HEK293 (cell line): ENCODE data around the gene AGAP1.

Experiments
- CTCF ChIA-PET: fragments of 350-600 bp; formaldehyde crosslinking; extraction: SDS; loops from one replicate; lab custom pipeline; 2021; ENCODE audit warnings: antibody characterized with exemption; lab: Yijun Ruan, JAX
- POLR2A ChIA-PET: fragments of 300-600 bp; formaldehyde crosslinking; extraction: SDS; loops from one replicate; lab custom pipeline; 2020; ENCODE audit warnings: antibody characterized with exemption, inconsistent platforms; lab: Yijun Ruan, JAX
- H3K27ac ChIP-seq: fragments of 200-500 bp; sonication (Bioruptor generic); 2 replicates; pipeline ENCODE4 v1.5.1; 2014; ENCODE audit warnings: low read depth, low read length, control low read depth, inconsistent platforms; ENCODE audit errors: extremely low read depth
- H3K36me3 ChIP-seq, 2 experiments: fragments of 200-500 bp in 1 of 2; sonication (Bioruptor generic) in 1 of 2; 1 replicate in 1 of 2; 2 replicates in 1 of 2; pipeline ENCODE4 v1.5.1; 2014 to 2017; ENCODE audit warnings: inconsistent platforms in 2 of 2, low read length in 2 of 2; ENCODE audit not compliant: control insufficient read depth in 2 of 2, insufficient read depth in 1 of 2
- H3K4me1 ChIP-seq: fragments of 200-500 bp; sonication (Bioruptor generic); 2 replicates; pipeline ENCODE4 v1.5.1; 2014; ENCODE audit warnings: mild to moderate bottlenecking, low read length, inconsistent platforms; ENCODE audit not compliant: control insufficient read depth, insufficient read depth
- H3K4me3 ChIP-seq: 2 replicates; pipeline ENCODE4 v1.5.1; 2011; ENCODE audit warnings: low read depth, mild to moderate bottlenecking, control low read depth, low read length, moderate library complexity
- H3K9me3 ChIP-seq: fragments of 200-500 bp; sonication (Bioruptor generic); 2 replicates; pipeline ENCODE4 v1.5.1; 2014; ENCODE audit warnings: low read depth, low read length, inconsistent platforms; ENCODE audit not compliant: control insufficient read depth, insufficient read depth
- AEBP2 ChIP-seq: fragments of 450-650 bp; formaldehyde crosslinking; IDR thresholded peaks from 2 replicates; pipeline ENCODE4 v1.5.1; 2016; ENCODE audit warnings: missing biosample characterization, missing genetic modification characterization, borderline replicate concordance
- BCL11A ChIP-seq: fragments of 450-650 bp; formaldehyde crosslinking; IDR thresholded peaks from 2 replicates; pipeline ENCODE4 v1.5.1; 2016; ENCODE audit warnings: low read depth, missing biosample characterization, missing genetic modification characterization
- CTCF ChIP-seq: fragments of 450-650 bp; formaldehyde crosslinking; IDR thresholded peaks from 2 replicates; pipeline ENCODE4 v1.5.1; 2016; ENCODE audit warnings: missing biosample characterization, missing genetic modification characterization
- IKZF3 ChIP-seq: fragments of 450-650 bp; IDR thresholded peaks from 2 replicates; pipeline ENCODE4 v1.5.0; 2018; ENCODE audit warnings: missing biosample characterization, mild to moderate bottlenecking, missing genetic modification characterization, moderate library complexity
- MZF1 ChIP-seq: fragments of 450-650 bp; formaldehyde crosslinking; IDR thresholded peaks from 2 replicates; pipeline ENCODE4 v1.5.1; 2017; ENCODE audit warnings: missing biosample characterization, missing genetic modification characterization, borderline replicate concordance
- PATZ1 ChIP-seq: fragments of 450-650 bp; formaldehyde crosslinking; IDR thresholded peaks from 2 replicates; pipeline ENCODE4 v1.5.1; 2016; ENCODE audit warnings: missing biosample characterization, missing genetic modification characterization
- RBAK ChIP-seq: fragments of 450-650 bp; formaldehyde crosslinking; IDR thresholded peaks from 2 replicates; pipeline ENCODE4 v1.5.1; 2016; ENCODE audit warnings: missing biosample characterization, missing genetic modification characterization
- SCRT1 ChIP-seq: fragments of 450-650 bp; formaldehyde crosslinking; IDR thresholded peaks from 2 replicates; pipeline ENCODE4 v1.5.1; 2016; ENCODE audit warnings: missing biosample characterization, missing genetic modification characterization, borderline replicate concordance
- SCRT2 ChIP-seq: fragments of 450-650 bp; formaldehyde crosslinking; IDR thresholded peaks from 2 replicates; pipeline ENCODE4 v1.5.1; 2016; ENCODE audit warnings: missing biosample characterization, missing genetic modification characterization
- TRIM28 ChIP-seq: IDR thresholded peaks from 2 replicates; pipeline ENCODE4 v1.6.1; 2011; ENCODE audit warnings: low read length, control low read depth, borderline replicate concordance
- ZEB2 ChIP-seq: fragments of 450-650 bp; formaldehyde crosslinking; IDR thresholded peaks from 2 replicates; pipeline ENCODE4 v1.5.1; 2016; ENCODE audit warnings: missing biosample characterization, missing genetic modification characterization
- ZNF174 ChIP-seq: fragments of 450-650 bp; formaldehyde crosslinking; IDR thresholded peaks from 2 replicates; pipeline ENCODE4 v1.5.0; 2017; ENCODE audit warnings: missing biosample characterization, mild to moderate bottlenecking, missing genetic modification characterization
- ZNF26 ChIP-seq: fragments of 450-650 bp; formaldehyde crosslinking; IDR thresholded peaks from 2 replicates; pipeline ENCODE4 v1.5.1; 2016; ENCODE audit warnings: missing biosample characterization, missing genetic modification characterization
- ZNF292 ChIP-seq: fragments of 450-650 bp; formaldehyde crosslinking; IDR thresholded peaks from 2 replicates; pipeline ENCODE4 v1.5.1; 2016; ENCODE audit warnings: low read depth, missing biosample characterization, missing genetic modification characterization, borderline replicate concordance
- ZNF335 ChIP-seq: fragments of 450-650 bp; formaldehyde crosslinking; conservative IDR thresholded peaks from 2 replicates; pipeline ENCODE4 v1.5.1; 2016; ENCODE audit warnings: missing biosample characterization, missing genetic modification characterization
- ZNF391 ChIP-seq: fragments of 450-650 bp; formaldehyde crosslinking; IDR thresholded peaks from 2 replicates; pipeline ENCODE4 v1.5.1; 2016; ENCODE audit warnings: low read depth, missing biosample characterization, missing genetic modification characterization, borderline replicate concordance
- ZNF416 ChIP-seq: fragments of 450-650 bp; formaldehyde crosslinking; IDR thresholded peaks from 2 replicates; pipeline ENCODE4 v1.5.1; 2016; ENCODE audit warnings: missing biosample characterization, missing genetic modification characterization
- ZNF423 ChIP-seq: fragments of 450-650 bp; formaldehyde crosslinking; IDR thresholded peaks from 2 replicates; pipeline ENCODE4 v1.5.1; 2016; ENCODE audit warnings: missing biosample characterization, missing genetic modification characterization
- ZNF501 ChIP-seq: fragments of 450-650 bp; formaldehyde crosslinking; IDR thresholded peaks from 2 replicates; pipeline ENCODE4 v1.5.1; 2016; ENCODE audit warnings: missing biosample characterization, missing genetic modification characterization
- ZNF664 ChIP-seq: fragments of 450-650 bp; formaldehyde crosslinking; IDR thresholded peaks from 2 replicates; pipeline ENCODE4 v1.5.1; 2016; ENCODE audit warnings: missing biosample characterization, missing genetic modification characterization

The AGAP1 gene

GRCh38 chr2:235835810-235836209 is 342.0 kb downstream of the AGAP1 start:
- TF ChIP-seq ZNF501 (tag by site-specific recombination) (no peak), ZNF292 (tag by site-specific recombination) (no peak), ZNF335 (no peak), ZNF26 (no peak)
- TF ChIP-seq, all 188 proteins: peak for 0
- CTCF ChIA-PET: interaction anchor here (1.0 kb wide), 1 partner anchor 214 kb away, joined by 3 read pairs; no protein-coding TSS in a partner anchor
- Histone ChIP-seq H3K4me1 (no peaks in the 10 kb centered on the region), H3K4me3 (no peak overlapping the region), H3K36me3 (no peaks in the 10 kb centered on the region), H3K9me3 (no peaks in the 10 kb centered on the region), H3K27ac (no peak overlapping the region)
- POLR2A ChIA-PET: no interaction called here

GRCh38 chr2:235836491-235836911 is 342.7 kb downstream of the AGAP1 start:
- TF ChIP-seq ZNF391 (tag by site-specific recombination) (no peak), ZNF416 (tag by site-specific recombination) (no peak), RBAK (tag by site-specific recombination) (no peak), ZNF423 (tag by site-specific recombination) (no peak), IKZF3 (tag by site-specific recombination) (no peak), ZEB2 (tag by site-specific recombination) (no peak), CTCF (tag by site-specific recombination) (no peak)
- POLR2A ChIA-PET: no interaction called here
- H3K4me3 ChIP-seq: no peak overlapping the region
- no peaks in the 10 kb centered on the region for H3K9me3 ChIP-seq
- CTCF ChIA-PET: interaction anchor here (1.0 kb wide), 1 partner anchor 213 kb away, joined by 3 read pairs; no protein-coding TSS in a partner anchor
- no peaks in the 10 kb centered on the region for H3K36me3 ChIP-seq
- H3K4me1 ChIP-seq: no peaks in the 10 kb centered on the region
- no peak overlapping the region for H3K27ac ChIP-seq

GRCh38 chr2:235839226-235839625 is 345.4 kb downstream of the AGAP1 start:
- no peaks in the 10 kb centered on the region for H3K9me3 ChIP-seq
- no peaks in the 10 kb centered on the region for H3K36me3 ChIP-seq
- H3K4me3 ChIP-seq: no peak overlapping the region
- H3K27ac ChIP-seq: no peak overlapping the region
- H3K4me1 ChIP-seq: no peaks in the 10 kb centered on the region
- ChIA-PET CTCF (interaction anchor here (0.6 kb wide), 2 partner anchors 850 to 1384 kb away, joined by 3 to 4 read pairs; no protein-coding TSS in a partner anchor), POLR2A (no interaction called here)
- TF ChIP-seq ZNF664 (tag by site-specific recombination) (no peak), PATZ1 (tag by site-specific recombination) (no peak)

GRCh38 chr2:235839974-235840373 is 346.1 kb downstream of the AGAP1 start:
- POLR2A ChIA-PET: no interaction called here
- H3K27ac ChIP-seq: no peak overlapping the region
- H3K9me3 ChIP-seq: no peaks in the 10 kb centered on the region
- no peaks in the 10 kb centered on the region for H3K4me1 ChIP-seq
- TF ChIP-seq TRIM28 (no peak), SCRT2 (tag by site-specific recombination) (peak; percentile 69), AEBP2 (no peak), MZF1 (tag by site-specific recombination) (no peak), SCRT1 (tag by site-specific recombination) (peak; percentile 53; the same call in 1 of the 2 replicates), BCL11A (tag by site-specific recombination) (no peak), ZNF174 (no peak)
- no peak overlapping the region for H3K4me3 ChIP-seq
- H3K36me3 ChIP-seq: no peaks in the 10 kb centered on the region
- CTCF ChIA-PET: no interaction called here
